Stimulated activated CD4-positive, alpha-beta T cell treated with anti-CD3 and anti-CD28 coated beads, TNF-alpha, amount 100 ng/mL, for 24 hours (primary cell): ENCODE data around the gene GRK3.
"Not testable (repeated sequence)": the region's sequence is repeated elsewhere in the genome, so short reads cannot be mapped to it uniquely, and the experiment has no call there.

Experiments
- DNase-seq, 3 experiments: peaks; one replicate each; pipeline ENCODE4 v3.0.0-alpha.2; 2020; ENCODE audit warnings: low read depth in 3 of 3

GRK3 gene

DNA sequence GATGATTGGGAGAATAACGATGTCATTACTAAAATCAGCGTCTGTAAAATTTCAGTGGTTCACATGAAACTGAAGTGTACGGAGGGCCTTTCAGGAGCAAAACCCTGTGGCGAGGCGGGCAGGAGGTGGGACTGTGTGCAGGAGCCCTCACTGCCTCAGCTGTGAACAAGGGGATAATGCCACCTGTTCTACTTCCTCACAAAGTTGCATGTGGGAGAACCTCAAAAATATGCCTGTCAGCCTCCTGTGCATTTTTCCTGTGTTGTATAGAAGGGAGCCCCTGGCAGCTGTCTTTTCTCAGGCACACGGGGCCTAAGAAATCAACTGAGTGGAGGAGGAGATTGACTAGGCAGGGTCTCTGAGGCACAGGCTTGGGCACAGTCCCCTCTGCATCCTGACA is 134.5 kb downstream of the GRK3 start:
- no peak for DNase-seq

DNA sequence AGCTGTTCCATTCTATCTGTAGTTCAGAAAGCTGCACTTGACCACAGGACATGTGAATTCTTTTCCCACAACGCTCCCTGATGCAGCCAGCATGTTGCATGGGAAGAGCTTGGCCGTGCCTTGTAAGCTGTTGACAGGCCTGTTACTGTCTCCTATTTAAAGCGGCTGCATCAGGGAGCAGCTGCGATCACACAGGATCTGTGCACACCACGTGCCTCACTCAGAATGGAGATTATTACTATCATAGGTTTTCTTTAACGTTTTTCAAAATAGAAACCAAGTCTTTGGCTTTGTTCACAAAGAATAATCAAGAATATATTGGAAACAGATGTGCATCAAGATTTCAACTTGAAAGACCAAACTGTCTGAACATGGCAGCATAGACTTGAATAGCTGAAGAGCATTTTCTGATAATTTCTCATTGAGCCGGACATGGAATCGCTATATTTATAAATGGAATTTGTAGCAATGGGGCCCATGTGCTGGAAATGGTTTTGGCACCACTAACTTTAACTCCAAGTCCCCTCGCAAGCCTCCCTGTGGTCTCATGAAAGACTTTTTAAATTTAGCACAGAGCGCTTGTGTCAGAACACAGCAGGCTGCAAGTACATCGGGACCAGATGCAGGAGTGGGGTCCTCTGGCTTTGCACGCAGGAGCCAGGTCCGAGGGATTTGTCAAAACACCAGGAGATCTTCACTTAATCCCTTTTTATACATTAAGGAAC is 136.7 kb downstream of the GRK3 start:
- DNase-seq, result no peak

DNA sequence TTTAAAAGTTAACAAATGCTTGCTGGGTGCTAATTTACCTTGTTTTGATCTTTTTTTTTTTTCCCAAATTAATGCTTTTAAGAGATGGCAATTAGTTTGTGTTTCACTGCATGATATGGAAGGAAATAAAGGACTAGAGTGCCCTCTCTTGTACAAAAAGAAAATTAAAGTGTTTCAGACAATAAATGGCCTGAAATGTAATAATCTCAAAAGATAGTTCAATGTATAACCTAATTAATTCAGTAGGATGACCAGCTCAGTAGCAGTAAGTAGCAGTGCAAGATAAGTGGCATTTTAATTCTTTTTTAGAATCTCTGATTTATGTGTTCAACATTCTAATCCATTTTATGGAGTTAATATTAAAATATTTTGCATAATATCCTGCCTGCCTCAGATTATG is 137.6 kb downstream of the GRK3 start:
- no peak for DNase-seq

DNA sequence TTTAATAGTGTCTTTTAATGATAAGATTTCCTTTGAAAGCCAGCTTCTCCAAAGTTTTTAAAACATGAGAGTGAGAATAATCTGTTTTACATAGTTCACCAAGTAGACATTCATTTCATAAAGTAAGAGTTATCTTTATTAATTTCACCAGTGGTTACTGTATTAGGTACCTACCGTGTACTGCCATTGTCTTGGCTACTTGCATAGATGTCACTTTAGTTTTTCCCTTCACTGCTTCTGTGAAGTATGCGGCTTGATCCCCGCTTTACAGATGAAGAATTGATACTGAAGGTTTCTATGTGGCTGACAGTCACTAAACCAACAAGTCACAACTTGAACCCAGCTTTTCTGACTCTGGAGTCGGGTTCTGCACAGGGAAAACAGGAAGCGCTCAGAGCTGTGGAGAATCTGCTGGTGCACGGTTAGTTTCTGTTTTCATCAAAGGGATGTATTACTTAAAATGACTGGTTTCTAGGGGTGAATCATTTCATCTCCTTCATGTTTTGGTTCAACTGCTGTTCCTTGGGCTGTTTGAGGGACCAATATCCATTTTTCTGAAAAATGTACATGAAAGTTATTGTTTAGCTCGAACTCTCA is 138.2 kb downstream of the GRK3 start:
- DNase-seq, result no peak

DNA sequence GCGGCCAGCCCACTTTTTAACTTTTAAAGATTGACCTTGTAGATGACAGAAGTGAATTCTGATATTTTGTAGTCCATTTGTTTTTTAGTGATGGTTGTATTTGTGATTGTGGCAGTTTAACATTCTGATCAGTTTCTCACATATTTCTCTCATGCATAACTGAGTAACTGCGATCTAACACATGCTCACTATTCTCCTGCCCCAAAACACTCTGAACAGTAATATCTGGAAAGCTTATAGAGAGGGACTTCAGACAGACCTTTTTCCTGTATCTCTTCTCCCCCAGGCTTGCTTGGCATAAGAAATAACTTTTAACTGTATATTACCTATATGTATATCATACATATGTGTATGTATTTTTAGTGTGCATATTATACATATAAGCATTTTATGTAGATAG is 140.2 kb downstream of the GRK3 start:
- no peak for DNase-seq

DNA sequence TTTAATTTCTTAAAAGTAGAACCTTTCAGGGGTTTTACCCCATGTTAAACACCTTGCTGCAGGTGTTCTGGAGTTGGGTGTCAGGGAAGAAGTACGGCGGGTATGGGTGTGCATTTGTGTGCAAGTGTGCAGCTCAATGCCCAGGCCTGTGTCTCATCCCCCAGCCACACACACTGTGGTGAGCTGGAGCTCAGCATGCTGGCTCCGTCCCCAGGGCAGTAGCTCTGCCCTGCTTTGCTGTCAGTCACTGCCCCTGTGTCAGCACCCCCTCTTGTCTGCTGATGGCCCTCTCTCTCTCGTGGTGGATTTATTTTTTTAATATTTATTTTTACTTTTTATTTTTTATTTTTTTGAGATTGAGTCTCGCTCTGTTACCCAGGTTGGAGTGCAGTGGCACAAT is 141.7 kb downstream of the GRK3 start:
- DNase-seq, result no peak

DNA sequence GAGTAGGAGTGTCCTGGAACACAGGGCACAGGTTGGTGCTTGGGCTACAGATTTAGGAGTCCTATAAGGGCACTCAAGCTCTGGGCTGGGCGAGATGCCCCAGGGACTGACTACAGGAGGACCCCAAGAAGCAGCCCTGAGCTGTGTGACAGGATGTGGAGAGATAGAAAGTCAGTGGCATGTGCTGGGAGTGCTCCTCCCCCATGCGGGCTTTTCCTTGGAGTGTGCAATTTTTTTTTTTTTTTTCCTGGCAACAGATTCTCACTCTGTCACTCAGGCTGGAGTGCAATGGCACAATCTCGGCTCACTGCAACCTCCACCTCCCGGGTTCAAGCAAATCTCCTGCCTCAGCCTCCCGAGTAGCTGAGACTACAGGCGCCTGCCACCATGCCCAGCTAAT is 144.0 kb downstream of the GRK3 start:
- DNase-seq, result not testable (repeated sequence)

DNA sequence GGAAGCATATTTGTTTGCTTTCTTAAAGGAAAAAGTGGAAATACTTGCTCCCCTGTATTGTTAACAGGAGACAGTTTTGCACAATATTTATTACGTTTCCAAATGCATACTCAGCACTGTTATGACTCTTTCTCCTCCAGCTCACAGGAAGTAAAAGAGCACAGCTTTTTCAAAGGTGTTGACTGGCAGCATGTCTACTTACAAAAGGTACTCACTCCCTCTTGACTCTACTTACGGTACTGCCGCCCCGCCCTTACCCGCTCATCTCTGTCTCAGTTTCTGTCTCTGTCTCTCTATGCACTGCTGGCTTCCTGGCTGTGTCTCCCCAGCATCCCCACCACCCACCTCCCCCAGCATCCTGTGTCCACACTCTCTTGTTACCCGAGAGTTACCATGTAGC is 145.3 kb downstream of the GRK3 start:
- DNase-seq, result no peak

DNA sequence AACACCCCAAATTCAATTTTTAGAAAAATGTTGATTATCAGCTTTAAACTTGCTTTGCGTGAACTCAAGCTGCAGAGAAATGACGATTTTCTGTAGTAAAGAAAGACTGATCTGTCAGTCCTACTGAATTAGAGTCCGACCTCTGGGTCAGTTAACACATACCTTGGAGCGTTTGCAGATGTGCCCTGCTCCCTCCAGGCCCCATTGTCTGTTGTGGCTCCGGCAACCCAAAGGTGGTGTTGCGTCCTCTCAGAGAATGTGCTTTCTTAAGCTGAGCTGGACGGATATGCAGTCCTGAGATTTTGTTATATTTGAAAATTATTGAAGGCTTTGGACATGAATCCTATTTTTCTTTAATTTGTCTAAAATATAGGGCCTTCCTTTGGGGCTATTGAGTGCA is 146.0 kb downstream of the GRK3 start:
- DNase-seq, result no peak

DNA sequence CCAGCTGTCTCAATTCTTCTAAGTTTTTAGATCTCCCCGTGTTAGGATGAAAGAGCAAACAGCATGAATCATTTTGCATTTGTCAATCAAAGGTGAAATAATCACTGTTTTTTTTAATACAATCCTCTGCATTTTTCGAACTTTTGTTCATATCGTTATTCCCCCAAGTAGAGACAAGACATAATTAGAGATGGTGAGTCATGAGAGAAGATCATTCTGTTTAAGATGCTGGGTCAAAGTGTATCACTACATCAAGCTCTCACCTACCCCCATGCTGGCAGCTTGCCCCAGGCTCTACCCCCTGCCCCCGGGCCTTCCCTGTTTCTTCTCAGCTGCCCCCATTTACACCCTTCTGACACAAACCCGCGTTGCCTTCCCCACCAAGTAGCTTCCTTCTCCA is 147.0 kb downstream of the GRK3 start:
- DNase-seq, result no peak

DNA sequence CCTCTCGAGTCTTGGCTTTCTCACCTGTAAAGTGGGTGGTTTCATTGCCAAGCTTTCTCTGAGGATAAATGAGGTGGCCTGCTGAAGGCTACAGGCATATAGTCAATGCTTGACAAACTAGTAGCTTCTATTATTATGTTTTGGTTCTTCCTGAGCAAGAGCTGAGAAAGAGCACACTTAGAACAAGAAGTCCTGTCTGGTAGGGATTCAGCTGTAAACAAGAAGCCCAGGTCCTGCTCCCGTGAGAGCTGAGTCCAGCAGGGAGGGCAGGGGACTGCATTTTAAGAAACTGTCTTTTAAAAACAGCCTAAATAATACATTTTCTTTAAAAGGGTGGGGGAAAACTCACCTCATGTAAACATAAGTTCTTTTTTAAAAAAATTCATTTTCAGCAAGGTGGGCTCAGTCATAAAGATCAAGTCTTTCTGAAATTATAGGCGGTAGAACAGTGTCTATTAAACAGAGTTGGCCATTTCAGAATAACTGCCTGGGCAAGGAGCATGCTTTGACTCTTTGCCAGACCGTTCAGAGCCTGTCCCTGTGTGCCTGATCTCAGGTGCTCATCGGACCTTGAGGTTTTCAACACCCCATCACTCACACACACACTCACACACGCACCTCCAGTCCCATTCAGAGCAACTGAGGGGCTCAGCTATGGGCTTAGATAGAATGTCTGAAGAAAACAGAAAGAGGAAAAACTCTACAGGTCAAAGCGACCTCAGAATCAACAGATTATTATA is 148.4 kb downstream of the GRK3 start:
- no peak for DNase-seq

DNA sequence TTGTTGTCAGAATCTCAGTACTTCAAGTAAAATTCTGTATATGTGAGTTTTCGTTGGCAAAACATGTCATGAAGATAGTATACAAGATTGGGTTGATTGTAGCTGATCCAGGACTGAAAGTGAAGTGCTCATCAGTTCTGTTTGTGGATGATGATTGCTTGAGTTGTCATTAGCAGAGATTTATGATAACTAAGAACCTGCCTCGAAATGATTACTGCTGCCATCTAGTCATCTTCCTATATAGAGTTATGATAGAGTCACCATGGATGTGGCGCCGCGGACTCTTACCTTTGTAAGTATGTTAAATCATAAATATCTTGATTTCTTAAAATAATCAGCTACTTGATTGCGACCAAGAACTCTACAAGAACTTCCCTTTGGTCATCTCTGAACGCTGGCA is 149.6 kb downstream of the GRK3 start:
- no peak for DNase-seq

DNA sequence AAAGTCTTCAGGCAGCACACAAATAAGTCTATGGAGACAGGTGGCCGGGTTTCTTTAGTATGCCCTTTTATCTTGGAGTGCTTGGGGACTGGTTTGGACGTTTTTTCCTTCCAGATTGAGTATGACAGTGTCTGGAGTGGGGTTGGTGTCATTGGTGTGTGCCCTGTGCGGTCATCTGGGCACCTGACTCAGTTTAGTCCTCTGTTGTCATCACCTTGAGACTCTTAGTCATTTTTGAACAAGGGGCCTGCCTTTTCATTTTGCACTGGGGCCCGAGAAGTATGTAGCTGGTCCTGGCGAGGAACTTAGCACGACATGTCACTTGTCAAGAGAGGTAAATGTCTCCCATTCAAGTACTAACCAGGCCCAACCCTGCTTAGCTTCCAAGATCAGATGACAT is 150.3 kb downstream of the GRK3 start:
- no peak for DNase-seq

DNA sequence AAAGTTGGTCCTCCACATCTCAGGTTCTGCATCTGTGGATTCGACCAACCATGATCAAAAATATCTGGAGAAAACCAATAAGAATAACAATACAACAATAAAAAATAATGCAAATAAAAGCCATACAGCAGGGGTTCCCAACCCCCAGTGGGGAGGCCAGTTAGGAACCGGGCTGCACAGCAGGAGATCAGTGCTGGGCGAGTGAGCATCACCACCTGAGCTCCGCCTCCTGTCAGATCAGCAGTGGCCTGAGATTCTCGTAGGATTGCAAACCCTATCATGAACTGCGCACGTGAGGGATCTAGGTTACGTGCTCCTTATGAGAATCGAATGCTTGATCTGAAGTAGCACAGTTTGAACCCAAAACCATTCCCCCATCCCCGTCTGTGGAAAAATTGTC is 152.2 kb downstream of the GRK3 start:
- DNase-seq, result no peak

DNA sequence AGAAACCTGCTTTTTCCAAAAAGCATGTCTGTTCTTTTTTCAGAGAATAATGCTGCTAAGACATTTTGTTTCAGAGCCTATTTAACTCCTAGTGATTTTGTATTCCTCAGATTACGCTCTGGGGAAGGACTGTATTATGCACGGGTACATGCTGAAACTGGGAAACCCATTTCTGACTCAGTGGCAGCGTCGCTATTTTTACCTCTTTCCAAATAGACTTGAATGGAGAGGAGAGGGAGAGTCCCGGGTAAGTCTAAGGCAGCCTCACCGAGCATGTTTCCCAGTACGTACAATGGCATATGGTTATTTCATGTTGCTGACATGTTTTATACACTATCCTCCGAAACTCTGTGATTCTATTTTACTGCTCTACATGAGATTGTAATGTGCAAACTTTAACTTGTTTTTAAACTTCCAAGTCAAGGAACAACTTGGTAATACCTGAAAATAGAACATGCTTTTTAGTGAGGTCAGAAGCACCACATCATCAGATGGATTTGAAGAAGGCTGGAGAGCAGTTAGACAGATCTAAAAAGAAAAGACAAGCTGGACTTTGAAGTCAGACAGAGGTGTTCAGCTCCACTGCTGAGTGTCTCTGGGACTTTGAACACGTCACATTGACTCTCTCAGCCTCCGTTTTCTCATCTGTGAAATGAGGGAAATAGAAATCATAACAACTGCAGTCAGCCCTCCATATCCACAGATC is 153.8 kb downstream of the GRK3 start:
- no peak for DNase-seq

DNA sequence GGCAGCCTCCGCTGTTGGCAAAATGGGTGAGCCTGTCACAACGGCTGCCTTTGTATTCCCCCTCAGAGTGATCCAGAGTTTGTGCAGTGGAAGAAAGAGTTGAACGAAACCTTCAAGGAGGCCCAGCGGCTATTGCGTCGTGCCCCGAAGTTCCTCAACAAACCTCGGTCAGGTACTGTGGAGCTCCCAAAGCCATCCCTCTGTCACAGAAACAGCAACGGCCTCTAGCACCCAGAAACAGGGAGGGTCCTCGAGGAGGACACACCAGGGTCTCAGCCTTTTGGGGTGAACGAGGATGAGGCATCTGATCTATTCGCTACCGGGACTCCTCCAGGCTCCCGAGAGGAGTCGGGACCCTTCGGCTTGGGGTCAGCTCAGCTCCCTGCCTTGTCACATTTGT is 157.7 kb downstream of the GRK3 start:
- no peak for DNase-seq

DNA sequence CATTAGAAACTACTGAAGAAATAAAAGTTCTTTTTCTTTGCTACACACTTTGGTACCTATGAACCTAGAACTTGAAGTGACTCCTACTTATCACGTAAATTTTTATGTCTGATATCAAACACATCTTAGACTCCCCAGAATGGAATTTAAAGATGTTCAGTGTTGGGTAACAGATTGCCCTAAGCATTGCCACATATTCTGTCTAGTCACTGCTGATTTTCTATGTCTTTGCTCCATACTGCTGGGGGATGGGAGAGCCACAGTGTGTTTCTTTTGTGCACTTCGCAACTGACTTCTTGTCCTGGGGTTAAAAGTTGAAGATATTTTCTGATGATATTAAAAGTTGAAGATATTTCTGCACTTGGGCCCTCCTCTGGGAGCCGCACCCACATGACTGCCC is 158.2 kb downstream of the GRK3 start:
- no peak for DNase-seq

DNA sequence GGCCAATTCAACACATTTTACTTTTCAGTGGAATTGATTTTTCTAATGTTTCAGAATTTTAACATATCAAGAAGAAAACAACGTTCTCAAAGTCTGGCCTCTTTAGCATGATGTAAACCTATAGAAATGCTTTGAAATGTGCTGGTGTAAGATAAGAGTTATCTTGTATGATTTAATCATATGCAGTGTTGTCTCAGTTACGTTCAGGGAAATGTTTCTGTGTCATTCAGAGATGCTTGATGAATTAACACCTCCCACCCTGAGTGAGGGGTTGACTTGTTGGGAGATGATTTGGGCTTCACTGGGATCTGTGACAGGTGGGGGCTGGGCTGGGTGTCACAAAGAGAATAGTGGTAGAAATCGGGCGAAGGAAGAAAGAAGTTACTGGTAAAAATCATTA is 161.8 kb downstream of the GRK3 start:
- no peak for DNase-seq

DNA sequence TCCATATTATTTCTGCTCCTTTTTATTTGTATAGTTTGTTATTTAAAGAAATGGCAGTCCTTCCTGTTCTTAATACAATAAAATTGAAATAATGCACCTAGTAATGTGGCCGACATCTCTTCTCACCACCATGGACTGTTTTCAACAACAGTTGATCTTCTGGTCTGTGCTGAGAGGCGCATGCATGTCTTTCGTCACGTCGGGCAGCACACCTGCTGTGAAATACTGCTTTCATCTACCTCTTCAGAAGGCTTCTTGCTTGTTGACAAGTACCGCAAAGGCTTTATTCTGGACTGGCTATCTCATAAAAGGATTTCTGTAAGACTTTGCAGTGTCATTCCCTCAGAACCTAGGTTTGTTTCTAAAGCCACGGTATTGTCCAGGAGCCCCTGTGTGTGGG is 163.6 kb downstream of the GRK3 start:
- no peak for DNase-seq

DNA sequence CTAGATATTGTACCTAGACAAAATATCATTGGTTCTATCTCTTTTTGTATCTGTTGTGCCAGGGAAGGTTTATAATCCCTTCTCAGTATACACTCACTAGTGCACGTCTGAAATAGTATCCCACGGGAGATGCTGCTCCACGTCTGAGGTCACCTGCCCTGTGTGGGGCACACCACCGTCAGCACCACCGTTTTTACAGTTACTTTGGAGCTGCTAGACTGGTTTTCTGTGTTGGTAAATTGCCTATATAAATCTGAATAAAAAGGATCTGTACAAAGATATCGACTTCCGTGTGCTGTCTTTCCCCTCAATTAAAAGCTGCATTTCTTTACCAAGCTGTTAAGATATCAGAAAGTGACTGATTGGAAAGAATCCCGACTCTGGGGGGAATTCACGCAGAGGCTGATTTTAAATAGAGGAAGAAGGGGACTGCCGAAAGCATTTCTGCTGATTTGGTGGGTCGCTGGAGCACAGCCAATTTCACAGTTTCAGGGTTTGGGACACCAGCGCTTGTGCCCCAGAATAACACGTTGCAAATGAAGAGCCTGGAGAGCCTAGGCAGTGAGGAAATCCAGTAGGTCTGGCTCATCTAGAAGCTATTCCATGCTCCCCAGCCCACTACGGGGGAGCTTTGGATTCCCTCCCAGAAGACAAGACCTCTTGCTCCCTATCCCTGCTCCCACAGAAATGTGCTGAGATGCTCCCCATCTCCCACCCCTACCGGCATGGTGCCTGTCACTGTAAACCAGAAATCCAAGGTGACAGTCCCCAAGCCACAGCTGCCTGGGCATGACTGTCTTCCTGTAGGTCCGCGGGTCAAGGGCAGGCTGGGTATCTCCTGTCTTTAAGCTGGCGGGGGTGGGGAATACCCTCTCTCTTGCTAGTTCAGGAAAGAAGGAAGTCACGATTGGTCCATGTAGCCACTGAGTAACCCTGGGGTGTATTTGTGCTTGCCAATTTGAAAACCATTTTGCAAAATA is 164.8 kb downstream of the GRK3 start:
- DNase-seq, result no peak

DNA sequence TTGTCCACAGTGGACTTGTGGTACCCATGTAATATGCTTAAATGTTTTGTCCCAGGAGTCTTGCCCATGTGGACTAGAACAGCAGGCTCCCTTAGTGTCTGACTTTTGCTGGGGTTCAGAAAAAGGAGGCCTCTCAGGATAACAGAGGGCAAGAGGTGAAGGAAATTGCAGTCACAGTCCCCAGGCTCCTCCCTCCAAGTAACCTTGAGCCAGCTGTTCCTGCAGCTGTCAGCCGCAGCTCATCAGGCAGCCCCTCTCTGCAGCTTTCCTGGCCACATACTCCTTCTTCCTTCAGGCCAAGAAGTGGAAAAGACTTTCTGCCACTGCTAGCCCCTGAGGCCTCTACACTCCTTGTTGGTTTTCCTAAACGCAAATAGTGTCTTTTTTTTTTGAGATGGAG is 171.2 kb downstream of the GRK3 start:
- DNase-seq, result no peak
